Breast epithelium (tissue), 4 donors: ENCODE data around the gene ADGRE2. TPM values are rescaled to one million over a fixed set of nuclear protein-coding genes. Genes with fewer than 3 reads are reported as not detected.
"Not testable (repeated sequence)": the region's sequence is repeated elsewhere in the genome, so short reads cannot be mapped to it uniquely, and the experiment has no call there.

Experiments
- DNase-seq, 2 donors: peaks; one replicate each; pipeline ENCODE4 v3.0.0-alpha.2; 2019; ENCODE audit warnings: low spot score in 2 of 2
- H3K27ac ChIP-seq, 2 donors: fragments of 200-600 bp; sonication (generic) in 1 of 2; one replicate each; pipeline ENCODE4 v1.5.1; 2016 to 2019; ENCODE audit warnings: mild to moderate bottlenecking in 1 of 2
- H3K27me3 ChIP-seq, 2 donors: fragments of 200-600 bp; sonication (generic) in 1 of 2; one replicate each; pipeline versions ENCODE4 v1.5.1 to v1.6.0; 2017 to 2019; ENCODE audit warnings: control low read depth in 1 of 2, mild to moderate bottlenecking in 1 of 2
- H3K36me3 ChIP-seq: fragments of 200-600 bp; one replicate; pipeline ENCODE4 v1.5.1; 2019
- H3K4me1 ChIP-seq, 2 donors: fragments of 200-600 bp; sonication (generic); one replicate each; pipeline ENCODE4 v1.5.1; 2016 to 2019; ENCODE audit warnings: control low read depth in 1 of 2
- H3K4me3 ChIP-seq, 3 donors: fragments of 200-600 bp; sonication (generic); 1 replicate in 2 of 3; 2 replicates in 1 of 3; pipeline ENCODE4 v1.5.1; 2016 to 2019; ENCODE audit warnings: mild to moderate bottlenecking in 3 of 3, moderate library complexity in 2 of 3
- H3K9me3 ChIP-seq, 2 donors: fragments of 200-600 bp; sonication (generic) in 1 of 2; one replicate each; pipeline ENCODE4 v1.5.1; 2016 to 2019; ENCODE audit warnings: control low read depth in 1 of 2
- CTCF ChIP-seq, 3 donors: fragments of 450-650 bp; IDR thresholded peaks; one replicate each; pipeline ENCODE4 v1.5.1; 2016 to 2017; ENCODE audit warnings: antibody characterized with exemption in 3 of 3, mild to moderate bottlenecking in 3 of 3, moderate library complexity in 3 of 3
- POLR2A ChIP-seq: fragments of 450-650 bp; IDR thresholded peaks from one replicate; pipeline ENCODE4 v1.6.1; 2016; ENCODE audit warnings: antibody characterized with exemption, mild to moderate bottlenecking, moderate library complexity
- POLR2AphosphoS5 ChIP-seq, 3 donors: sonication (generic); formaldehyde crosslinking; IDR thresholded peaks; one replicate each; pipeline ENCODE4 v1.6.1; 2017; ENCODE audit warnings: antibody characterized with exemption in 3 of 3
- intact Hi-C: fragments of 100-400 bp; cut with DNase I; formaldehyde crosslinking; loops from one replicate; pipeline ENCODE4 v1.15.1; 2023; ENCODE audit warnings: low total_unique reads
- total RNA-seq, 3 donors: library from RNA; depleted of rRNA; stranded (reverse); fragments of >200 nt; gene quantifications; one replicate each; pipeline ENCODE4 v1.1.0, GENCODE V29; 2016

ADGRE2 gene
- total RNA-seq, 3 donors from 2014 or later = 1.9 to 32.1 (median 9.8) TPM

GRCh38 chr19:14795078-14795721, 16.8 kb upstream of the ADGRE2 start:
- intact Hi-C loops = no loop called here

GRCh38 chr19:14792250-14792649, 13.9 kb upstream of the ADGRE2 start:
- DNase-seq, intact Hi-C loops, H3K36me3 ChIP-seq, H3K4me3 ChIP-seq, H3K4me1 ChIP-seq, H3K27ac ChIP-seq, H3K9me3 ChIP-seq, H3K27me3 ChIP-seq: not testable (repeated sequence)

More at GRCh38 chr19:14795078-14795721, 16.8 kb upstream of the ADGRE2 start:
- Histone ChIP-seq H3K27ac (no peak overlapping the region), H3K27me3 (no peaks in the 10 kb centered on the region), H3K4me1 (no peaks in the 10 kb centered on the region), H3K36me3 (no peaks in the 10 kb centered on the region), H3K9me3 (no peaks in the 10 kb centered on the region), H3K4me3 (no peak overlapping the region)
- no peak for DNase-seq
- TF ChIP-seq CTCF (IDR thresholded peaks at IDR 0.05) = no peak
- no peak for TF ChIP-seq POLR2A
- TF ChIP-seq POLR2AphosphoS5 (IDR thresholded peaks at IDR 0.05) = no peak

GRCh38 chr19:14786421-14786851, 8.1 kb upstream of the ADGRE2 start:
- TF ChIP-seq POLR2A (no peak), POLR2AphosphoS5 (IDR thresholded peaks at IDR 0.05) (peak in 1 of 3 donors; percentile 14), CTCF (IDR thresholded peaks at IDR 0.05) (peak; percentile 57 to 80 (median 67))
- H3K4me1 ChIP-seq = no peaks in the 10 kb centered on the region
- no peaks in the 10 kb centered on the region for H3K36me3 ChIP-seq
- DNase-seq = no peak
- no peaks in the 10 kb centered on the region for H3K9me3 ChIP-seq
- H3K27me3 ChIP-seq = no peaks in the 10 kb centered on the region
- H3K27ac ChIP-seq = no peak overlapping the region
- H3K4me3 ChIP-seq = peak overlapping the region in 2 of 3 donors; percentile 29 to 34
- intact Hi-C loops = no loop called here

GRCh38 chr19:14785102-14785793, 6.9 kb upstream of the ADGRE2 start:
- intact Hi-C loops, H3K4me3 ChIP-seq, H3K4me1 ChIP-seq, H3K9me3 ChIP-seq, H3K36me3 ChIP-seq, H3K27me3 ChIP-seq: not testable (repeated sequence)
- DNase-seq = peak in 1 of 2 donors; percentile 28
- peak overlapping the region; percentile 43 to 52 for H3K27ac ChIP-seq

- H3K4me3 ChIP-seq, intact Hi-C loops, H3K9me3 ChIP-seq, H3K27me3 ChIP-seq, H3K36me3 ChIP-seq, H3K4me1 ChIP-seq: not testable (repeated sequence)
- H3K27ac ChIP-seq = peak overlapping the region in 1 of 2 donors; percentile 43
- DNase-seq = peak in 1 of 2 donors; percentile 49
Observed at GRCh38 chr19:14784730-14785101, 6.4 kb upstream of the ADGRE2 start.

GRCh38 chr19:14783410-14783998, 5.1 kb upstream of the ADGRE2 start:
- DNase-seq, H3K4me1 ChIP-seq, H3K36me3 ChIP-seq, H3K9me3 ChIP-seq, H3K27me3 ChIP-seq, H3K4me3 ChIP-seq, intact Hi-C loops, H3K27ac ChIP-seq: not testable (repeated sequence)
